Measurements from ENCODE around the gene ARF1. TPM values are rescaled to one million over a fixed set of nuclear protein-coding genes. Genes with fewer than 3 reads are reported as not detected.

ARF1 gene
- total and polyA plus RNA-seq, 2 of the 8 experiments (the other 6 are each of a cell fraction or from before 2014, with no cell fraction given), result 265 to 471 TPM

- no peak for TF ChIP-seq CHD7 (IDR thresholded peaks at IDR 0.05; ENCODE audit: insufficient replicate concordance, low read length)
Observed at GRCh38 chr1:228117335-228117734, 34.8 kb downstream of the ARF1 start (continued).
